Bronchial epithelial cell (primary cell): ENCODE results near the gene NLGN1. TPM values are rescaled to one million over a fixed set of nuclear protein-coding genes. Genes with fewer than 3 reads are reported as not detected.

ENCODE experiments used
- DNase-seq: peaks from one replicate; pipeline ENCODE4 v3.0.0-alpha.2; 2010; ENCODE audit warnings: low read depth
- FAIRE-seq: peaks from 2 replicates; lab custom pipeline; 2011; peaks lifted over from hg19 to GRCh38; lab: Jason Lieb, UNC
- H3K27me3 ChIP-seq: 2 replicates; pipeline ENCODE4 v1.5.1; 2011; ENCODE audit warnings: low read length; ENCODE audit not compliant: control insufficient read depth, insufficient read depth
- H3K36me3 ChIP-seq: 2 replicates; pipeline ENCODE4 v1.5.1; 2011; ENCODE audit warnings: low read length; ENCODE audit not compliant: control insufficient read depth, insufficient read depth
- H3K4me3 ChIP-seq: 2 replicates; pipeline ENCODE4 v1.5.1; 2011; ENCODE audit warnings: mild to moderate bottlenecking, low read depth, low read length, control low read depth
- CTCF ChIP-seq: IDR thresholded peaks from 2 replicates; pipeline ENCODE4 v1.5.1; 2011; ENCODE audit warnings: mild to moderate bottlenecking, moderate library complexity, low read length, control low read depth, inconsistent platforms; ENCODE audit not compliant: insufficient read depth, severe bottlenecking
- total RNA-seq: library from RNA; depleted of rRNA; stranded (reverse); fragments of >200 nt; gene quantifications from 2 replicates; pipeline ENCODE4 v1.2.1, GENCODE V29; 2014

The NLGN1 gene
- total RNA-seq, 1 donor from 2014 or later: under 0.01 TPM

GRCh38 chr3:174270841-174271240 lies 873.3 kb downstream of the NLGN1 start:
- no peaks in the 10 kb centered on the region for H3K36me3 ChIP-seq
- no peak overlapping the region for H3K4me3 ChIP-seq
- DNase-seq (peak; percentile 49), FAIRE-seq (no peak)
- no peak for TF ChIP-seq CTCF
- H3K27me3 ChIP-seq: no peaks in the 10 kb centered on the region

DNA sequence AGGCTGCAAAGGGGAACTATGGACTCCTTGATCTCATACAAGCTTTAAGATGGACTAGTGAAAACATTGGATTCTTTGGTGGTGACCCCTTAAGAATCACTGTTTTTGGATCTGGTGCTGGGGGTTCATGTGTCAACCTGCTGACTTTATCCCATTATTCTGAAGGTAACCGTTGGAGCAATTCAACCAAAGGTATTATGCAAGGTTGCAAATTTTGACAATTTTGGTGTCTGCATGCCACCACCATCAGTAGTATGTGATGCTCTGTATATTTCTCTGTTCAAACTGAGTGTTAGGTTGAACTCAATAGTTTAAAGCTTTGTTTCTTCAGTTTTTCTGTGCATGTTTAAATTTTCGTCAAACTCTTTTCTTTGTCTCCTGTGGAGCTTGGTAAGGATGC lies 877.8 kb downstream of the NLGN1 start:
- no peak for FAIRE-seq
- TF ChIP-seq CTCF: no peak
- Histone ChIP-seq H3K36me3 (no peaks in the 10 kb centered on the region), H3K27me3 (no peaks in the 10 kb centered on the region), H3K4me3 (no peak overlapping the region)
- DNase-seq: no peak

GRCh38 chr3:174276826-174277225 lies 879.3 kb downstream of the NLGN1 start:
- DNase-seq: no peak
- H3K4me3 ChIP-seq: no peak overlapping the region
- no peaks in the 10 kb centered on the region for H3K27me3 ChIP-seq
- no peak for TF ChIP-seq CTCF
- FAIRE-seq: no peak
- no peaks in the 10 kb centered on the region for H3K36me3 ChIP-seq

DNA sequence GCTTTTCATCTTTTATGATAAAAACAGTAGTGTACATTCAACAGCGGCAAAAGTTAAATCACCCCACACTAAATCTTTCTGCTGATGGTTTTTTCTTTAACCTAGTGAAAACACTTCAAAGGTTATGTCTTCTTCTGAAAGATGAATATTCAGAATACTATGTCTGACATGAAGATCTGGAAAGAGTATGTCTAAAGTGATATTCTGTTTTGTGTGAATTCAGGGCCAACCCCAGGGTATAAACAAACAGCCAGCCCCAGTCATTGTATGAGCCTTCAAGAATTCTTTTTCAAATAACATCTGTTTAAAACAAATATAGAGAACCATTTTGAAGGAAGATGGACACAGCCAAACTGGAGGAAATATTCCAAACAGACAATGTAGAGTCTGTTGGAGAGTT lies 880.5 kb downstream of the NLGN1 start:
- Histone ChIP-seq H3K36me3 (no peaks in the 10 kb centered on the region), H3K4me3 (no peak overlapping the region), H3K27me3 (no peaks in the 10 kb centered on the region)
- TF ChIP-seq CTCF: no peak
- DNase-seq (no peak), FAIRE-seq (no peak)

DNA sequence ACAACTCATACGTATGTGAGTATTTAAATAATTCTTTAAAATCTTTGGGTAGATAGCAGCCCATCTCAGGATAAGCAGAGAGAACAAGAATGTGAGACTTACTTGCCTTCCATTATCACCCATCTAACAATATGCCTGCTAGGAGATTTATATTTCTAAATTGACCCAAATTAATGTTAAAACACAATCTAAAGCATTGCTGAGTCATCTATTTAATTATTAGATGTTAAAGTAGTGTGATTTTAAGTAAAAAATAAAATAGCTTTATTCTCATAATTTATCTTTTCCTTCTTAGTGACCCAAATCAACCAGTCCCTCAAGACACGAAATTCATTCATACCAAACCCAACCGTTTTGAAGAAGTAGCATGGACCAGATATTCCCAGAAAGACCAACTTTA lies 882.6 kb downstream of the NLGN1 start:
- Histone ChIP-seq H3K36me3 (no peaks in the 10 kb centered on the region), H3K27me3 (no peaks in the 10 kb centered on the region), H3K4me3 (no peak overlapping the region)
- FAIRE-seq: no peak
- DNase-seq: no peak
- no peak for TF ChIP-seq CTCF

- TF ChIP-seq CTCF: no peak
- no peak overlapping the region for H3K4me3 ChIP-seq
- no peaks in the 10 kb centered on the region for H3K27me3 ChIP-seq
- FAIRE-seq (no peak), DNase-seq (no peak)
- H3K36me3 ChIP-seq: no peaks in the 10 kb centered on the region
Measured at GRCh38 chr3:174285242-174285864, 887.8 kb downstream of the NLGN1 start.
